Endothelial cell of hepatic sinusoid (primary cell): ENCODE data around the gene PPP6R1.

Source experiments
- in situ Hi-C: cut with HindIII; loops from 2 replicates; pipeline ENCODE4 v1.10.0; 2017; ENCODE audit warnings: low sequenced_read_pairs

PPP6R1 gene

GRCh38 chr19:55245236-55245904, 13.4 kb downstream of the PPP6R1 start:
- in situ Hi-C loops = no loop called here

- in situ Hi-C loops = no loop called here
Measured at GRCh38 chr19:55244004-55244680, 14.7 kb downstream of the PPP6R1 start.

GRCh38 chr19:55242517-55242916, 16.3 kb downstream of the PPP6R1 start:
- in situ Hi-C loops = no loop called here

DNA sequence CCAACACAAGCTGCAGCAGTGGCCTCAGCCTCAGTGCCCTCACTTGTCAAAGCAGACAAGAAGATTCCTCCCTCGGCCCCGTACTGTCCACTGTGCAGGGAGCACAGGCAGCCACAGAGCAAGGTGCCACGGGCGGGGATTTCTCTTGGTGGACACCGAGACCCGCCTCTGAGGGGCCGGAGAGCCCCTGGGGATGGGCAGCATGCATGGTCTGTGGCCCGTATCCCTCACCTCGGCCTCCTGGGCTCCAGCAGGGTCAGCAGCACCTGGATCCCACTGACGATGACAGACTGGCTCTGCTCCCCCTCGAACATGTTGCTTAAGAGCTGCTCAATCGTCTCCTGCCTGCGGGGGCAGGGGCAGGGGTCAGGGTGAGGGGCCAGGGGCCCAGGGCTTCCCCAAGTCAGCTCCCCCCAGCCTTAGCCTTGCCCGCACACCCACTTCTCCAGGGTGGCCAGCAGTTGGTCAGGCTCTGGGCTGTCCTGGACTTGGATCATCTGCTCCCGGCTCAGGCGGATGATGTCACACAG, 16.8 kb downstream of the PPP6R1 start:
- in situ Hi-C loops = no loop called here

DNA sequence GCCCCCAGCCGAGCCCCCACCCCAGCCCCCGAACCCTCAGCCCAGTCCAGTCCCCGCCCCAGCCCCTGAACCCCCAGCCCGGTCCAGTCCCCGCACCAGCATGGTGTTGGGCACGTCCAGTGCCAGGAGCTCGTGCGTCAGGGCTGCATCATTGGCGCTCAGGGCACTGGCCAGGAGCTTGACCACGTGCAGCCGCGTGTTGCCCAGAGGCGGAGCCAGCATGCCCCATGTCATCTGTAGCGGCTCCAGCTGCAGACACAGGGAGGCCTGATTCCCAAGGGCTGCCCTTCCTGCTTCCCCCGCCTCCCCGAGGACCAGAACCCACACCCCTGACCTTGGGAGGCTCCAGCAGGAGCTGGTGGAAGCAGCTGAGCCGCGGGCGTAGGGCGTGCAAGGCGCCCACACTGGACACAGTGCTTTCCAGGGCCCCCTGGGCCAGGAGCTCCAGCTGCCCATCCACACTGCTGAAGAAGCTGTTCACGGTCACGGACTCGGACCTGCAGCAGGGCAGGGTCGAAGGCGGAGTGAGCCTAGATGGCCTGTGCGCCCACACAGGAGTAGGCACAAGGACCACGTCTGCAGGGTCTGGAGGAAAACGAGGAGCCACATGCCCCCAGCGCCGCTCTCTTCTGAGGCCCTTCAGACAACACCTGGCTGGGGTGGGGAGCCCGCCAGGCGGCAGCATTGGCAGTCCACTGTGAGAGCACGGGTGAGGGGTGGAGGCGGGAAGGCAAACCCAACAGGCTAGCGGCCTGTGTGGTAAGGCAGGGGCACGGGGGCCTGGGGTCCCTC, 17.5 kb downstream of the PPP6R1 start:
- in situ Hi-C loops = no loop called here

DNA sequence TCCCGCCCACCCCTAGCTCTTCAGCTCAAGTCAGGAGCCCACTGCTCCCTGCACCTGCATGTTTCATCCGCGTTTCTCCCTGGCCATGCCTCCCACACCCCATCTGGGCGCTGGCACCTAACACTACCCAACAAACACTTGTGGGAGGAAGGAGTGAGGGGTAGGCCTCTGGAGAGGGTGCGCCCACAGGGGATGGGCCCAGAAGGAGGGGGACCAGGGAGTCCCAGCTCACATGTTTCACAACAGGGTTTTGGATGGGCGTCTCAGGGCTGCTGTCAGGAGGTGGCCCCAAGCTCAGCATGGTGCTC, 18.1 kb downstream of the PPP6R1 start:
- in situ Hi-C loops = no loop called here

DNA sequence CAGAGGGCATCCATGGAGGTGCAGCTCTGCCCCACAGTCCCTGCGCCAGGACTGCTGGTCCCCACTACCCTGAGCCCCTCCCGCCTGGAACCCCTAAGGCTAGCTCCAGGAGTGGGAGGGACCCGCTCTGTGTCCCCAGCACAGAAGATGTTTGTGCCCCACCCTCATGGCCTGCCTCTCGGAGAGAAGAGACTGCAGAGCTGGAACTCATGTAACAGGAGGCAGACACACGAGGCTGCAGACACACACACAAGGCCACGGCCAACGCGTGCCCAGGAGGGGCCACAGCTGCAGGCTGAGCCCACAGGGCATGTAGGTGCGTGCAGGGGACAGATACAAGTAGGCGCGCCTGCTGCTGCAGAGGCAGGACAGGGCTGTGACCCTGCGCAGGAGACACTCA, 19.8 kb downstream of the PPP6R1 start:
- in situ Hi-C loops = no loop called here

DNA sequence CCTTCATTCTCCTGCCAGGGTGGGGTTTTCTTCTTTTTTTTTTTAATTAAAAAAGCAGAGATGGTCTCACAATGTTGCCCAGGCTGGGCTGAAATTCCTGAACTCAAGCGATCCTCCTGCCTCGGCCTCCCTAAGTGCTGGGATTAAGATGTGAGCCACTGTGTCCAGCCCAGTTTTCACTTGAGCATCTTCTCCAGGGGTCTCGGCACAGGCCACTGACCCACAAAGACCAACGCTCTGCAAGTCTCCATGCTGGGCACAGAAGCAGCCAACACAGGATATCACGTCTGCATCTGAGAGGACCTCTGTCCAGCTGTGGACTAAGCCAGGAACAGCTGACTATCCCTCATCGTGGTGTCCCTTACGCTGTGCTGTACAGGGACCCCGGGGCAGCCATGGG, 20.8 kb downstream of the PPP6R1 start:
- in situ Hi-C loops = no loop called here

- in situ Hi-C loops = loop anchor here (5.0 kb wide), 1 partner anchor 61 kb away; no protein-coding TSS in a partner anchor
Measured at GRCh38 chr19:55232986-55233385, 25.8 kb downstream of the PPP6R1 start.

GRCh38 chr19:55232286-55232602, 26.6 kb downstream of the PPP6R1 start:
- in situ Hi-C loops = loop anchor here (5.0 kb wide), 1 partner anchor 60 kb away; no protein-coding TSS in a partner anchor

DNA sequence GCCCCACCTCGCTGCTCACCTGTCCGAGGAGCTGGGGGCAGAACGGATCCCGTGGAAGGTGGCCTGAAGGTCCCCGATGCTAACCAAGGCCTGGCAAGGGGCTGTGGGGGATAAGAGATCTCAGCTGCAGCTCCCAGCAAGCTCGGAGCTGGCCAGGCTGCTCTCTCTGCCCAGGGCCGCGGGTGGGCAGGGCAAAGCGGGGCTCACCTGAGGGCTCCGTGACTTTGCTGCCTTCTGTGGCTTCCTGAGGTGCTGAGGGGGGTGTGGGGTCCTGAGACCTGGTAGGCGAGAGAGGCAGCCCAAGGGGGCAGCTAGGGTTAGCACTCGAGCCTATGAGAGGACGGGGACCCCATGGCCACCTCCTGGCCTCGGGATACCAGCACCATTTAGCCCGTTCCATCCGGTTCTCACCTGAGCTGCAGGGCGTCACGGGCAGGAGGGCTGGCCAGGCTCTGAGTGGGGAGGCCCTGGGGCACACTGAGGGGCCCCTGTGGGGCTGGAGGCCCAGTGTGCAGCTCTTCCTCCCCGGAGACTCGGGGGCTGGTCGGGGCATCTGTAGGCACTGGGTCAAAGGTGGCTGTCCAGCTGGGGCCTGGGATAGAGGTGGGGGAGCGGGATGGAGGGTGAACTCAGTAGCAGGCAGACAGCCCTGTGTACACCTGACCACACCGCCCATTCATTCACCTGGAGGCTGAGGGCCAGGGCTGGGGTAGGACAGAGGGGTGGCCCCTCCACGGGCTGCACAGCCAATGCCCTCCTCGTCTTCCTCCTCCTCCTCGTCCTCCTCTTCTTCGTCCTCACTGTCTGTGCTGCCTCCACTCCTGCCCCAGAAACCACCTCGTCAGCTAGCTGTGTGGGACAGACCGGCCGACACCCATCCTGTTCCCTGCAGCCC, 27.2 kb downstream of the PPP6R1 start:
- in situ Hi-C loops = loop anchor here (5.0 kb wide), 1 partner anchor 59 kb away; no protein-coding TSS in a partner anchor

DNA sequence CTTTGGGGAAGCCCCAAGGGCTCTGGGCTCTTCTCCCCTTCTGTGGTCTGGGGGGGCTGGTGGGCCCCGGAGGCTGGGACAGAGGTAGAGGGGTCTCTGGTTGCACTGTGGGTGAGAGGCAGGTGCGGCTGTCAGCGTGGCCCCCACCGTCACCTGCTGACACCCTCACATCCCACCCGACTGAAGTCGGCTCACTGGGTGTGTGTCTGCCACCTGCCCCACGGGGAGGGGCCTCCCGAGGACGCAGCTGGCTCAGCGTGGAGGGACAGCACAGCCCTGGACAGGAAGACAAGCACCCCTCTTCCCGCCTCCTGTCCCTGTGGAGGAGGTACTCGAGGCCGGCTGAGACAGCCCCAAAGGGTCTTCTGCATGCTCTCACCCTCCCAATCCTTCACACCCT, 28.0 kb downstream of the PPP6R1 start:
- in situ Hi-C loops = loop anchor here (5.0 kb wide), 1 partner anchor 58 kb away; no protein-coding TSS in a partner anchor

- in situ Hi-C loops = loop anchor here (5.0 kb wide), 1 partner anchor 58 kb away; no protein-coding TSS in a partner anchor
Measured at GRCh38 chr19:55230329-55230728, 28.5 kb downstream of the PPP6R1 start.

GRCh38 chr19:55229789-55230182, 29.0 kb downstream of the PPP6R1 start:
- in situ Hi-C loops = loop anchor here (5.0 kb wide), 1 partner anchor 57 kb away; no protein-coding TSS in a partner anchor

DNA sequence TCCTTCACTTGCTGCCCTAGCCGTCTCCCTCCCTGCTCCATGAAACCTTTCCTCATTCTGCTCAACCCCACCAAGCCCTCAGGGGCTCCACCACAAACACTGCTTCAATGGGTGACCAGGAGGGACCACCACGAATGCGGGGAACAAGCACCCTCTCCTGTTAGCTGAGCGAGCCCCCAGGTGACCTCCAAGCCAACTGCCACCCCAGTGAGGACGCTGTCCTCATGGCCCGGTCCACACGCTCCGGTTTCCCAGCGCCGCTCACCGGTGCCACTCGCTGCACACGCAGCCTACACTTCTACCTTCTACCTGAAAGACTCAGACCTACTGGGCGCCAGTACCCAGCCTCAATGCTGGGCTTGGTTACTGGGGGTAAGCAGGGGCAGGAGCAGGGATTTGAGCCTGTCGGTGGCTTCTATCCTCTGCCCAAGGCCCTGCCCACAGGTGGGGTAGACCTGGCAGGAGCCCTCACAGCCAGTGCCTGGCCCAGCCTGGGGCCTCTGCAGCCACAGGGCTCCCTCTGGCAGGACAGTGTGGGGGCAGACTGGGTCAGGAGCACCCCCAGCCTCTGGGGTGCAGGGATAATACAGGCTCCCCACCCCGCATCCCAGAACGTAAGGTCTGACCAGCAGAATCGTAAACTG, 29.6 kb downstream of the PPP6R1 start:
- in situ Hi-C loops = no loop called here

DNA sequence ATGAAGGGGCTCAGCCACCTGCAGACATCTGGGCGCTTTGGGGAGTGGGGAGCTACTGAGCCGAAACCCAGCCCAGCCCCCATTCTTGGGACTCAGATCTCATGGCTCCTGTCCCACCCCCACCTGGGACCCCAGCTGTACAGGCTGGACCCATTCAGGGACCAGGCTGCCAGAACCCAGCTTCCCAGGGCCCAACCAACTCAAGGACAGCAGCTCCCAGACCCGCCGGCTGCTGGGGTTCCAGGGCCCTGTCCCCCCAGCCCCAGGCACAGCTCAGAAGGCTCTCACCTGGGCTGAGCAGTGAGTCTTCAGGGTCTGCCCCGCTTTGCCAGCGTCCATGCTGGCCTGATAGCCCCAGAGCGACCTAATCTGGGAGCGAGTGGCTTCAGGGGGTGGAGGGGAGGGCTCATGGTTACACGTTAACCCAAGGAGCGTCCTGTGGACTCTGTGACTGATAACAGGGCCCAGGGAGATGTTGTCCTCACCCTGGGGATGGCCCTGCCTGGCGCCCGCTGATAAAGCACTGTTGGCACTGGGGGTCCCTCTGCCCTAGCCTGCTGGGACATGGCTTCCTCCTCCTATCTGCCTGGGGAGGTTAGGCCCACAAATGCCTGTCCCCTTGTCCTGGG, 30.3 kb downstream of the PPP6R1 start, which contains the start of gene TMEM86B:
Gene TMEM86B, minus strand, starts transcription at position 361 of the 629 bp plus-strand sequence. Its CDS starts 22 bp downstream, at position 339.
- in situ Hi-C loops = no loop called here

- in situ Hi-C loops = no loop called here
Measured at GRCh38 chr19:55228015-55228391, 30.8 kb downstream of the PPP6R1 start.

DNA sequence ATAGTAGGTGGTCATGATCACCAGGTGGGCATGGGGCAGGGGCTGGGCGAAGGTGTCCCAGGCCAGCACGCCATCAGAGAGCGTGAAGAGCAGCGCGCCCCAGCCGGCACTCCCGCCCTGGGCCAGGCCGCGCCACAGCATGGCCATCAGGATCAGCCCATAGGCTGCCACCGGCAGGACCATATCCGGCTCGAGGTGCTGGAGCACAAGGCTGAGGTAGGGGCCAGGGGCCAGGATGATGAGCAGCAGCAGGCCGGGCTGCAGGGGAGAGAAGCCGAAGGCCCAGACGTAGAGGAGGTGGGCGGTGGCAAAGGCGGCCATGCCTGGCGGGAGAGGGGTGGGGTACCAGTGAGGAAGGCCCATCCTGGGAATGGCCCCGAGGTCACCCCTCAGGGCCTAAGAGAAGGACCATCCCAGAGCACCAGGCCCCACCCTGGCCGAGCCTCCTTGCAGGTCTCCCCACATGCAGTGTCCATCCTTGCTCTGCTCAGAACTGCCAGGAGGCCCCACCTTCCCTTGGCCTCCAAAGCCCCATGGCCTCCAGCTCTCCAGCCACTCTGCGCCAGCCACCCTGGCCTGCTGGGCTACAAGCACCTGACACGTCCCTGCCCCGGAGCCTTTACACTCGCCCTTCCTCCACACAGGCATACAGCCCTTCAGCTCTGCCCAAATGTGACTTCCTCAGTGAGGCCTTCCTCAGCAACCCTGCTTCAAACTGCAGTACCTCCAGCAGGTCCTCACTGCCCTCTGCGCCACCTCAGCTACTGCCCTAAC, 31.4 kb downstream of the PPP6R1 start:
- in situ Hi-C loops = no loop called here

DNA sequence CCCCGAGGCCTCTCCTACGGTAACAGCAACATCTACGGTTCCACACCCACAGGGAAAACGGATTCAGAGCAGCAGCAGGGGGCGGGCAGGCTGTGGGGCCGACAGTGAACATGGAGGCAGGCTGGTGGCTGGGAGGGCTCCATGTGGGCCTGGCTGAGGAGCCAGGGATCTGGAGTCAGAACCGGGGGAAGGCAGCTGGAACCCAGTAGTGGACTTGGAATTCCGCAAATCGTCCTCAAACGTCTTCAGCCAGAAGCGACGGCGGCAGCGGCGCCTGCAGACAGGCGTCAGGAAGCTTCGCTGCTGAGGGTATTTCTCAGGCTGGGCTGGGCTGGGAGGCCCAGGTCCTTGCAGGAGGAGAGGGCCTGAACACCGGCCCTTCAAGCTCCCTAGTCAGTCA, 32.0 kb downstream of the PPP6R1 start:
- in situ Hi-C loops = no loop called here
